ENCODE results near the gene LIMS3. TPM values are rescaled to one million over a fixed set of nuclear protein-coding genes. Genes with fewer than 3 reads are reported as not detected.
"Not testable (repeated sequence)": the region's sequence is repeated elsewhere in the genome, so short reads cannot be mapped to it uniquely, and the experiment has no call there.

LIMS3 gene
- total RNA-seq, 1 donor from 2014 or later, result 5.9 TPM

- DNase-seq, result not testable (repeated sequence)
Measured at GRCh38 chr2:109924481-109924880, 26.0 kb downstream of the LIMS3 start.

GRCh38 chr2:109927803-109928202 lies 29.3 kb downstream of the LIMS3 start:
- not testable (repeated sequence) for DNase-seq

GRCh38 chr2:109929222-109929621 lies 30.7 kb downstream of the LIMS3 start:
- DNase-seq, result not testable (repeated sequence)

GRCh38 chr2:109936534-109936933 lies 38.0 kb downstream of the LIMS3 start:
- DNase-seq, result not testable (repeated sequence)

GRCh38 chr2:109945362-109945761 lies 46.9 kb downstream of the LIMS3 start:
- DNase-seq, result not testable (repeated sequence)

GRCh38 chr2:109947262-109947958 lies 48.9 kb downstream of the LIMS3 start:
- not testable (repeated sequence) for DNase-seq

GRCh38 chr2:109947959-109948520 lies 49.6 kb downstream of the LIMS3 start:
- not testable (repeated sequence) for DNase-seq

- not testable (repeated sequence) for DNase-seq
Measured at GRCh38 chr2:109950146-109950843, 51.8 kb downstream of the LIMS3 start.

- DNase-seq, result not testable (repeated sequence)
Measured at GRCh38 chr2:109963942-109964341, 65.5 kb downstream of the LIMS3 start.

GRCh38 chr2:109965482-109965881 lies 67.0 kb downstream of the LIMS3 start:
- not testable (repeated sequence) for DNase-seq

GRCh38 chr2:109966107-109966736 lies 67.7 kb downstream of the LIMS3 start:
- DNase-seq, result not testable (repeated sequence)

GRCh38 chr2:109966858-109967257 lies 68.4 kb downstream of the LIMS3 start:
- not testable (repeated sequence) for DNase-seq

- DNase-seq, result not testable (repeated sequence)
Measured at GRCh38 chr2:109969864-109970263, 71.4 kb downstream of the LIMS3 start.

- DNase-seq, result not testable (repeated sequence)
Measured at GRCh38 chr2:109971710-109972109, 73.2 kb downstream of the LIMS3 start.

Other genes with a start within 250 kb of the LIMS3 start
- gene RGPD5, start 104.4 kb upstream of the LIMS3 start, total RNA-seq, result 77.7 TPM
- gene MALL, start 217.1 kb downstream of the LIMS3 start, total RNA-seq, result 7.1 TPM

All from skin of body (tissue), 2 donors.